Spleen (tissue), 7 donors: ENCODE results near the gene SERINC5.

Source experiments
- POLR2A ChIP-seq, 3 donors: fragments of 450-650 bp; IDR thresholded peaks; one replicate each; pipeline ENCODE4 v1.5.1; 2017; ENCODE audit warnings: antibody characterized with exemption in 3 of 3, mild to moderate bottlenecking in 1 of 3
- TF ChIP-seq, protein P1 (sequence below), 11 experiments: fragments of 200-600 bp in 7 of 11; fragments of 450-650 bp in 4 of 11; sonication (generic) in 4 of 11; IDR thresholded peaks in 8 of 11; conservative IDR thresholded peaks in 3 of 11; 1 replicate in 7 of 11; 2 replicates in 4 of 11; pipeline versions ENCODE4 v1.4.0 to v1.8.0; 2016 to 2021; ENCODE audit warnings: antibody characterized with exemption in 11 of 11, inconsistent platforms in 4 of 11, mild to moderate bottlenecking in 1 of 11
- donor health status: DM: no; HTN: no; CAD: no; lungs with moderate emphysema.
- donor health status: DM: no; HTN: no; CAD: no.
- donor health status: DM: no; HTN: no; CAD: no.

- TF ChIP-seq POLR2A (IDR thresholded peaks at IDR 0.05) = no peak
- TF ChIP-seq, protein P1, sequence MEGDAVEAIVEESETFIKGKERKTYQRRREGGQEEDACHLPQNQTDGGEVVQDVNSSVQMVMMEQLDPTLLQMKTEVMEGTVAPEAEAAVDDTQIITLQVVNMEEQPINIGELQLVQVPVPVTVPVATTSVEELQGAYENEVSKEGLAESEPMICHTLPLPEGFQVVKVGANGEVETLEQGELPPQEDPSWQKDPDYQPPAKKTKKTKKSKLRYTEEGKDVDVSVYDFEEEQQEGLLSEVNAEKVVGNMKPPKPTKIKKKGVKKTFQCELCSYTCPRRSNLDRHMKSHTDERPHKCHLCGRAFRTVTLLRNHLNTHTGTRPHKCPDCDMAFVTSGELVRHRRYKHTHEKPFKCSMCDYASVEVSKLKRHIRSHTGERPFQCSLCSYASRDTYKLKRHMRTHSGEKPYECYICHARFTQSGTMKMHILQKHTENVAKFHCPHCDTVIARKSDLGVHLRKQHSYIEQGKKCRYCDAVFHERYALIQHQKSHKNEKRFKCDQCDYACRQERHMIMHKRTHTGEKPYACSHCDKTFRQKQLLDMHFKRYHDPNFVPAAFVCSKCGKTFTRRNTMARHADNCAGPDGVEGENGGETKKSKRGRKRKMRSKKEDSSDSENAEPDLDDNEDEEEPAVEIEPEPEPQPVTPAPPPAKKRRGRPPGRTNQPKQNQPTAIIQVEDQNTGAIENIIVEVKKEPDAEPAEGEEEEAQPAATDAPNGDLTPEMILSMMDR (IDR thresholded peaks at IDR 0.05 in 8 of 11, conservative IDR thresholded peaks at IDR 0.05 in 3 of 11) = peak in 2 of 11 experiments; percentile 20 to 27
These were observed 129.8 kb downstream of the SERINC5 start for GRCh38 chr5:80125962-80126480.
